Kidney (tissue), 14 donors: ENCODE results near the gene MRPL17. TPM values are rescaled to one million over a fixed set of nuclear protein-coding genes. Genes with fewer than 3 reads are reported as not detected.

ENCODE experiments used
- DNase-seq, 5 donors: peaks; one replicate each; pipeline ENCODE4 v3.0.0-alpha.2; 2013 to 2020
- FAIRE-seq: peaks from 2 replicates; lab custom pipeline; 2012; peaks lifted over from hg19 to GRCh38; lab: Jason Lieb, UNC
- H3K27ac ChIP-seq, 2 donors: one replicate each; pipeline ENCODE4 v1.7.0; 2013; ENCODE audit warnings: low read depth in 2 of 2, low read length in 2 of 2, inconsistent platforms in 1 of 2
- H3K27me3 ChIP-seq: one replicate; pipeline ENCODE4 v1.7.1; 2013; ENCODE audit warnings: low read length, inconsistent platforms; ENCODE audit not compliant: control insufficient read depth, insufficient read depth
- H3K36me3 ChIP-seq, 3 donors: one replicate each; pipeline versions ENCODE4 v1.7.0 to v1.7.1; 2013; ENCODE audit warnings: low read length in 3 of 3, control low read depth in 1 of 3, inconsistent platforms in 1 of 3; ENCODE audit not compliant: insufficient read depth in 3 of 3, control insufficient read depth in 2 of 3
- H3K4me1 ChIP-seq, 3 donors: one replicate each; pipeline versions ENCODE4 v1.7.0 to v1.7.1; 2013; ENCODE audit warnings: low read length in 3 of 3, inconsistent platforms in 1 of 3, low read depth in 1 of 3; ENCODE audit not compliant: control insufficient read depth in 2 of 3, insufficient read depth in 2 of 3
- H3K4me3 ChIP-seq, 3 donors: one replicate each; pipeline versions ENCODE4 v1.7.0 to v1.8.1; 2013; ENCODE audit warnings: low read length in 3 of 3, control low read depth in 1 of 3, inconsistent platforms in 1 of 3
- H3K9ac ChIP-seq, 3 donors: one replicate each; pipeline versions ENCODE4 v1.7.0 to v1.7.1; 2013; ENCODE audit warnings: low read length in 3 of 3, control low read depth in 1 of 3, inconsistent platforms in 1 of 3
- H3K9me3 ChIP-seq, 3 donors: one replicate each; pipeline versions ENCODE4 v1.7.0 to v1.7.1; 2013; ENCODE audit warnings: low read length in 3 of 3, control low read depth in 1 of 3, inconsistent platforms in 1 of 3; ENCODE audit not compliant: control insufficient read depth in 2 of 3, insufficient read depth in 1 of 3
- CTCF ChIP-seq: IDR thresholded peaks from 3 replicates; pipeline ENCODE4 v1.5.1; 2012; ENCODE audit warnings: mild to moderate bottlenecking, moderate library complexity, borderline replicate concordance; ENCODE audit not compliant: insufficient read depth; ENCODE audit errors: extremely low read depth
- intact Hi-C: fragments of 100-400 bp; cut with DNase I; formaldehyde crosslinking; loops from one replicate; pipeline ENCODE4 v1.11.1; 2022
- polyA plus RNA-seq: library from polyadenylated mRNA; stranded (reverse); fragments of 350-450 nt; fragmentation: Illumina TruSeq; extraction: RNeasy Lipid Tissue Mini Kit (QIAGEN cat#74804); gene quantifications from one replicate; pipeline ENCODE4 v1.2.3, GENCODE V29; 2014; ENCODE audit warnings: low read depth, low replicate concordance; ENCODE audit not compliant: insufficient read depth
- total RNA-seq: library from RNA; stranded (reverse); fragmentation: NEBNext Ultra II Directional; extraction: Animal tissue kit (Norgen Biotek cat#: 25700); gene quantifications from one replicate; pipeline ENCODE4 v1.2.1, GENCODE V29; 2021
- donor health status: control.
- donor health status: control.
- donor health status: control.
- donor health status: control.
- donor health status: control.
- donor health status: DM: yes; HTN: yes; CAD: no.
- donor health status: Normal renal cell carcinoma (clear cell type).

The MRPL17 gene
- total and polyA plus RNA-seq, 2 donors from 2014 or later: 44.0 to 121 TPM

- Histone ChIP-seq H3K27ac (no peak overlapping the region), H3K9ac (no peak overlapping the region)
Observed at GRCh38 chr11:6642957-6643356, 40.2 kb downstream of the MRPL17 start.

DNA sequence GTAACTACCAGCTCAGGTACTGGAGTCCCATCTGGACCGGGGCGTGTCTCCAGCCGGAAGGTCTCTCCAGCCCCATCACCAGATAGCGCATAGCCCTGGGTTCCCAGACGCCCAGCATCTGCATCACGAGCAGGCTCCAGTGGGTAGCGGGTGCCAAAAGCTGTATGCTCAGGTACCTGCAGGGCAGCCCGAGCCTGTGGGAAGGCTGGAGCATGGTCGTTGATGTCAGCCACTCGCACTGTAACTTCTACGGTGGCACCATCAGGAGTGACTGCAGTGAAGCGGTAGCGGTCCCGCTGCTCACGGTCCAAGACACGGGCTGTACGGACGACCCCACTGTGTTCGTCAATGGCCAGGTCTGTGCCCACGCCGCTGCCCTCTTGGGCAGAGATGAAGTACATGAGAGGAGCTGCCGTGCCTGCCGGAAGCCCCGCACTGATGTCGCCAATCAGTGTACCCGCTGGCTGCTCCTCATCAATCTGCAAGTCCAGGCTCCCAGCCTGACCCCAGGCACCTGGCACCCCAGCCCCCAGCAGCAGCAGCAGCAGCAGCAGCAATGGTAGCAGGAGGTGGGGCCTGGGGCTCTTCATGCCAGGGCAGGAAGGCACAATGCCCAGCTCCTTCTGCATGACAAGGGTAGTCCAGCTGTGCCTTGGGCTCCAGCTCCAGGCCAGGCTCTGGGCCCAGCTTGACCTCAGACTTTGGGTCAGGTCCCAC lies 42.0 kb downstream of the MRPL17 start:
- DNase-seq: peak in 1 of 5 donors; percentile 57

More at GRCh38 chr11:6642957-6643356, 40.2 kb downstream of the MRPL17 start:
- Histone ChIP-seq H3K4me1 (peaks cover 0 to 25% (median 6%) of the 10 kb centered on the region in 3 donors), H3K27me3 (no peaks in the 10 kb centered on the region), H3K4me3 (no peak overlapping the region), H3K9me3 (no peaks in the 10 kb centered on the region), H3K36me3 (no peaks in the 10 kb centered on the region)
- no peak for FAIRE-seq
- TF ChIP-seq CTCF: no peak
- no peak for DNase-seq
- intact Hi-C loops: no loop called here

GRCh38 chr11:6640036-6640984 lies 42.8 kb downstream of the MRPL17 start:
- DNase-seq (peak in 1 of 5 donors; percentile 65), FAIRE-seq (no peak)
- intact Hi-C loops: no loop called here
- H3K9ac ChIP-seq: no peak overlapping the region
- H3K36me3 ChIP-seq: no peaks in the 10 kb centered on the region
- no peak overlapping the region for H3K27ac ChIP-seq
- no peak overlapping the region for H3K4me3 ChIP-seq
- H3K4me1 ChIP-seq: peaks cover 0 to 18% (median 12%) of the 10 kb centered on the region in 3 donors
- no peaks in the 10 kb centered on the region for H3K9me3 ChIP-seq
- H3K27me3 ChIP-seq: no peaks in the 10 kb centered on the region
- TF ChIP-seq CTCF: no peak

More for the DNA sequence above, 42.0 kb downstream of the MRPL17 start:
- H3K4me3 ChIP-seq: no peak overlapping the region
- H3K4me1 ChIP-seq: peaks cover 0 to 23% (median 12%) of the 10 kb centered on the region in 3 donors
- H3K36me3 ChIP-seq: no peaks in the 10 kb centered on the region
- intact Hi-C loops: no loop called here
- no peak for FAIRE-seq
- H3K27me3 ChIP-seq: no peaks in the 10 kb centered on the region
- no peak overlapping the region for H3K27ac ChIP-seq
- no peaks in the 10 kb centered on the region for H3K9me3 ChIP-seq
- TF ChIP-seq CTCF: no peak
- H3K9ac ChIP-seq: no peak overlapping the region
